ENCODE data around the gene ZNF552. TPM values are rescaled to one million over a fixed set of nuclear protein-coding genes. Genes with fewer than 3 reads are reported as not detected.

The ZNF552 gene
- total and polyA plus RNA-seq, 11 donors, result 1.7 to 5.2 (median 3.4) TPM

Other genes with a start within 250 kb of the ZNF552 start
- 1 to 10 TPM; 3.3 to 7.3 (median 5.1) TPM for gene ZNF416, start 236.0 kb downstream of the ZNF552 start, total RNA-seq
- gene ZNF416, start 236.0 kb downstream of the ZNF552 start, polyA plus RNA-seq, result 1 to 10 TPM; 1.8 to 3.8 TPM
- 1 to 10 TPM; 2.7 to 5.6 (median 4.4) TPM for gene ZIK1, start 230.8 kb downstream of the ZNF552 start, total RNA-seq
- 1 to 10 TPM; 1.1 to 8.0 TPM for gene ZIK1, start 230.8 kb downstream of the ZNF552 start, polyA plus RNA-seq
- gene ZNF530, start 215.0 kb downstream of the ZNF552 start, total RNA-seq, result 1 to 10 TPM; 2.7 to 7.5 (median 3.9) TPM
- 1 to 10 TPM; 4.9 to 8.7 TPM for gene ZNF530, start 215.0 kb downstream of the ZNF552 start, polyA plus RNA-seq
- 10 to 100 TPM; 12.6 to 15.8 (median 13.8) TPM for gene ZNF134, start 200.7 kb downstream of the ZNF552 start, total RNA-seq
- 10 to 100 TPM in 1 of 2 donors, 1 to 10 TPM in 1; 5.3 to 14.7 TPM for gene ZNF134, start 200.7 kb downstream of the ZNF552 start, polyA plus RNA-seq
- 10 to 100 TPM in 4 of 9 donors, 1 to 10 TPM in 5; 6.8 to 14.4 (median 9.0) TPM for gene ZNF211, start 181.7 kb downstream of the ZNF552 start, total RNA-seq
- 10 to 100 TPM in 1 of 2 donors, 1 to 10 TPM in 1; 5.6 to 11.4 TPM for gene ZNF211, start 181.7 kb downstream of the ZNF552 start, polyA plus RNA-seq
- gene ZSCAN4, start 146.0 kb downstream of the ZNF552 start, total RNA-seq, result under 1 TPM in 1 of 9 donors, not detected in 8; 0.14 TPM
- gene ZSCAN4, start 146.0 kb downstream of the ZNF552 start, polyA plus RNA-seq, result under 1 TPM; 0.03 to 0.11 TPM
- gene ZNF551, start 132.9 kb downstream of the ZNF552 start, total RNA-seq, result 10 to 100 TPM in 1 of 9 donors, 1 to 10 TPM in 8; 3.0 to 11.3 (median 4.3) TPM
- gene ZNF551, start 132.9 kb downstream of the ZNF552 start, polyA plus RNA-seq, result 1 to 10 TPM; 2.4 to 3.9 TPM
- gene ZNF154, start 105.7 kb downstream of the ZNF552 start, total RNA-seq, result 1 to 10 TPM; 1.4 to 5.3 (median 4.0) TPM
- 1 to 10 TPM; 1.4 to 4.3 TPM for gene ZNF154, start 105.7 kb downstream of the ZNF552 start, polyA plus RNA-seq
- gene ZNF671, start 87.3 kb downstream of the ZNF552 start, total RNA-seq, result 10 to 100 TPM in 2 of 9 donors, 1 to 10 TPM in 7; 5.1 to 10.7 (median 7.6) TPM
- gene ZNF671, start 87.3 kb downstream of the ZNF552 start, polyA plus RNA-seq, result 1 to 10 TPM; 4.6 to 4.9 TPM
- 10 to 100 TPM in 7 of 9 donors, 1 to 10 TPM in 2; 8.1 to 17.3 (median 12.9) TPM for gene ZNF776, start 68.1 kb downstream of the ZNF552 start, total RNA-seq
- gene ZNF776, start 68.1 kb downstream of the ZNF552 start, polyA plus RNA-seq, result 1 to 10 TPM; 4.8 to 9.6 TPM
- gene ZNF586, start 45.2 kb downstream of the ZNF552 start, total RNA-seq, result 10 to 100 TPM in 7 of 9 donors, 1 to 10 TPM in 2; 6.7 to 13.3 (median 11.9) TPM
- gene ZNF586, start 45.2 kb downstream of the ZNF552 start, polyA plus RNA-seq, result 1 to 10 TPM; 8.5 to 9.2 TPM
- gene ZNF587B, start 15.4 kb upstream of the ZNF552 start, total RNA-seq, result 1 to 10 TPM; 4.6 to 9.2 (median 6.5) TPM
- gene ZNF587B, start 15.4 kb upstream of the ZNF552 start, polyA plus RNA-seq, result 1 to 10 TPM; 2.9 to 5.9 TPM
- 10 to 100 TPM in 7 of 9 donors, 1 to 10 TPM in 2; 9.4 to 25.4 (median 15.0) TPM for gene ZNF587, start 34.9 kb upstream of the ZNF552 start, total RNA-seq
- gene ZNF587, start 34.9 kb upstream of the ZNF552 start, polyA plus RNA-seq, result 10 to 100 TPM in 1 of 2 donors, 1 to 10 TPM in 1; 8.9 to 23.3 TPM
- gene ZNF814, start 74.1 kb upstream of the ZNF552 start, total RNA-seq, result 10 to 100 TPM in 6 of 9 donors, 1 to 10 TPM in 3; 8.7 to 16.4 (median 10.5) TPM
- gene ZNF814, start 74.1 kb upstream of the ZNF552 start, polyA plus RNA-seq, result 10 to 100 TPM; 10.3 to 20.9 TPM
- 10 to 100 TPM in 4 of 9 donors, 1 to 10 TPM in 5; 7.8 to 15.6 (median 9.1) TPM for gene ZNF417, start 101.7 kb upstream of the ZNF552 start, total RNA-seq
- 1 to 10 TPM; 3.8 to 5.0 TPM for gene ZNF417, start 101.7 kb upstream of the ZNF552 start, polyA plus RNA-seq
- gene ZNF418, start 120.5 kb upstream of the ZNF552 start, total RNA-seq, result 10 to 100 TPM in 6 of 9 donors, 1 to 10 TPM in 3; 6.3 to 17.0 (median 11.9) TPM
- gene ZNF418, start 120.5 kb upstream of the ZNF552 start, polyA plus RNA-seq, result 1 to 10 TPM; 3.5 to 8.6 TPM
- gene ZNF256, start 132.8 kb upstream of the ZNF552 start, total RNA-seq, result 10 to 100 TPM in 4 of 9 donors, 1 to 10 TPM in 5; 5.1 to 13.4 (median 9.7) TPM
- 1 to 10 TPM; 5.6 to 6.0 TPM for gene ZNF256, start 132.8 kb upstream of the ZNF552 start, polyA plus RNA-seq
- 1 to 10 TPM; 1.0 to 2.8 (median 2.3) TPM for gene C19orf18, start 159.6 kb upstream of the ZNF552 start, total RNA-seq
- gene C19orf18, start 159.6 kb upstream of the ZNF552 start, polyA plus RNA-seq, result 1 to 10 TPM in 1 of 2 donors, under 1 TPM in 1; 0.40 to 4.5 TPM
- gene ZNF606, start 187.9 kb upstream of the ZNF552 start, total RNA-seq, result 10 to 100 TPM in 7 of 9 donors, 1 to 10 TPM in 2; 7.8 to 14.3 (median 12.2) TPM
- 10 to 100 TPM in 1 of 2 donors, 1 to 10 TPM in 1; 6.4 to 10.7 TPM for gene ZNF606, start 187.9 kb upstream of the ZNF552 start, polyA plus RNA-seq
- not detected for gene ZSCAN1, start 219.1 kb upstream of the ZNF552 start, total RNA-seq
- under 1 TPM in 1 of 2 donors, not detected in 1; 0.14 TPM for gene ZSCAN1, start 219.1 kb upstream of the ZNF552 start, polyA plus RNA-seq
- gene ZNF135, start 244.4 kb upstream of the ZNF552 start, total RNA-seq, result 1 to 10 TPM; 2.1 to 4.5 (median 3.4) TPM
- 1 to 10 TPM; 2.0 to 3.9 TPM for gene ZNF135, start 244.4 kb upstream of the ZNF552 start, polyA plus RNA-seq

All from heart left ventricle (tissue), 11 donors.